WI38 (cell line): ENCODE data around the gene DUSP7.

ENCODE experiments used
- H3K4me3 ChIP-seq: 2 replicates; pipeline ENCODE4 v1.5.1; 2011; ENCODE audit warnings: low read depth, mild to moderate bottlenecking, control low read depth, low read length
- TF ChIP-seq, protein P1 (sequence below): IDR thresholded peaks from 2 replicates; pipeline ENCODE4 v1.5.1; 2012; ENCODE audit warnings: low read depth, mild to moderate bottlenecking, control low read depth, low read length

The DUSP7 gene

DNA sequence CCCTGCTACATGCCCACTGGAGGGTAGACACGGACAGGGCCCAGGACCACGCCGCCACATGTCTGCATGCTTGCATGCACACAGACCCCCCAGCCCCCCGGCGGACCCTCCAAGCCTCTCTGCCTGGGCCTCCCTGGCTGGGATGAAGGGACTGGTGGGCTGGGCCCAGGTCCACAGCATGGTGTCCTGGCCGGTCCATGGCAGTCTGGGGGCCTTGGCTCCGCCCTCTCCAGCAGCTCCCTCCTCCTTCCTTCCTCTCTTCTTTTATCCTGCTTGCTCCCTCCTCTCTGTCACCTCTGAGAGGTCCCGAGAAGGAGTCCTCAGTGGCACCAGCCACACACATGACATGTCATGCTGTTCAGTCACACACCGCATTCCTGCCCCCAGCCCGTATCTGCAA is 24.5 kb downstream of the DUSP7 start:
- H3K4me3 ChIP-seq: no peak overlapping the region
- TF ChIP-seq, protein P1, sequence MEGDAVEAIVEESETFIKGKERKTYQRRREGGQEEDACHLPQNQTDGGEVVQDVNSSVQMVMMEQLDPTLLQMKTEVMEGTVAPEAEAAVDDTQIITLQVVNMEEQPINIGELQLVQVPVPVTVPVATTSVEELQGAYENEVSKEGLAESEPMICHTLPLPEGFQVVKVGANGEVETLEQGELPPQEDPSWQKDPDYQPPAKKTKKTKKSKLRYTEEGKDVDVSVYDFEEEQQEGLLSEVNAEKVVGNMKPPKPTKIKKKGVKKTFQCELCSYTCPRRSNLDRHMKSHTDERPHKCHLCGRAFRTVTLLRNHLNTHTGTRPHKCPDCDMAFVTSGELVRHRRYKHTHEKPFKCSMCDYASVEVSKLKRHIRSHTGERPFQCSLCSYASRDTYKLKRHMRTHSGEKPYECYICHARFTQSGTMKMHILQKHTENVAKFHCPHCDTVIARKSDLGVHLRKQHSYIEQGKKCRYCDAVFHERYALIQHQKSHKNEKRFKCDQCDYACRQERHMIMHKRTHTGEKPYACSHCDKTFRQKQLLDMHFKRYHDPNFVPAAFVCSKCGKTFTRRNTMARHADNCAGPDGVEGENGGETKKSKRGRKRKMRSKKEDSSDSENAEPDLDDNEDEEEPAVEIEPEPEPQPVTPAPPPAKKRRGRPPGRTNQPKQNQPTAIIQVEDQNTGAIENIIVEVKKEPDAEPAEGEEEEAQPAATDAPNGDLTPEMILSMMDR: no peak

DNA sequence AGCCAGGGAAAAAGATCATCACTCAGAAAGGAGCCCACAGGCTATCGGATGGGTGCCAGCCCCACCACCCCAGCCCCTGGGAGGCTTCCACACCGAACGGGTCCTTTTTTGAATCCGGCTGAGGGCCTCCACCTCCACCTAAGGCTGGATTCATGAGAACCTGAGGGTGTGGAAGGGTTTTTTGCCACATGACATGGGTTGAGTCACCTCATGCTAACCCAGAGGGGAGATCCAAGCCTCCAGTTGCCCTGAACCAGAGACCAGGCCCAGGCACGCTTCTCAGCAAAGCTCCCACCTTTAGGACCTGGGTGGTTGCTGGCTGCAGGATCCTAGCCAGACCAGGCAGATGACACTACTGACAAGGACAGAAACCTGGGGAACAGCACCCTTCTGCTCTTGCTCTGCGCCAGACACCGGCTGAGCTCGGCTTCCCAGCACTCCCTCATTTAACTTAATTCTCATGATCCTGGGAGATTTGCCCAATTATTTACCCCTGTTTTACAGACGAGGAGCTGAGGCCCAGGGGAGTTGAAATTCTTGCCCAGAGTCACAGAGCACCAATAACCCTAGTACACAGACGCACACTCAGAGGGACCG is 25.6 kb downstream of the DUSP7 start:
- TF ChIP-seq, protein P1: no peak
- H3K4me3 ChIP-seq: no peak overlapping the region

DNA sequence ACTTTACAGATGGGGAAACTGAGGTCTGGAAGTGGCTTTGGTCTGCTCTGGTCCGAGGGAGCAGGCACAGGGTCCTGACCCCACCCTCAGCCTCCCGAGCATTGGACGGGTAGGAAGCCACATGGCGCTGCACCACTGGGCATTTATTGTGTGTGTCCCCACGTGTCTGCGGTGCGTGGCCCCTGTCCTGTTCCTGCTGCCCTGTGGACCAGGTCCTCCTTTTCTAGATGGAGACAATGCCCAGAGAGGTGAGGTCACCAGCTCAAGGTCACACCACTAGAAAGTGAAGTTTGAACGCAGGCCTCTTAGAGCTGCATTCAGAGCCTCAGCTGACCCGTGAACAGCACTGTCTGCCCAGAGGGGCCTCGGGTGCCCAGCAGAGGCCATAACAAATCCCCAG is 26.8 kb downstream of the DUSP7 start:
- no peak overlapping the region for H3K4me3 ChIP-seq
- TF ChIP-seq, protein P1: no peak

DNA sequence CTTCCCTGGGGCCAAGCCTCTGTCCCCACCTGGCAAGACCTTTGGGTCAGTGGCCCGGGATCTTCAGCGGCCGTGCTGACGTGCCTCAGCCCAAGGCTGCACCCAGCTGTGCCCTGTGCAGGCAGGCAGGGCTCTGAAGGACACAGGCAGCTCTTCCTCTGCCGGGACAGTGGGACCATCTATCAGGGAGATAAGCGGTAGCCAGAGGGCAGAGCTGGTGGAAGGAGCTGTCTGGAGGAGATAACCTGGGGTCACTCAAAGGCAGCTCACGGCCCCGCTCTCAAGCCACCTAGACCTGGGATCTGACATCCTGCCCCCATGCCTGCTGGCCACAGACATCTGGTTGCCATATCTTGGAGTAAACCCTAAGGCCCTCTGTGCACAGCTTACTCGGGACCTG is 27.3 kb downstream of the DUSP7 start:
- no peak overlapping the region for H3K4me3 ChIP-seq
- TF ChIP-seq, protein P1: no peak

DNA sequence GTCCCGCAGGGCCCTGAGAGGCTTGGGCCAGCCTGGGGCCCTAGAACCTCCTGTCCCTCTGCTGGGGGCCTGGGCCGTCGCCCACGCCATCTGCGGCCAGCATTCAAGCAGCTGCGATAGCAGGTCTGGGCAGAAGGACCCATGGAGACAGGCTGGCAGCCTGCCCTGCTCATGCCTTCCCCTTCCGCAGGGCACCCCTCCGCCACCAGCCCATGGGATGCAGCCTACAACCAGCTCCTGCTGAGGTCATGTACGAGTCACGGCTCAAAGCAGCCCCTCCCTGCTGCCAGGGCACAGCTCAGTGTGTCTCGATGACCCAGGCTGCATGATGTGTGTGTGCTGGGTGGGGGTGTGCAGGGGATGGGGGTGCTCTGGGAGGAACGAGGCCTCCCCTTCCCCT is 27.8 kb downstream of the DUSP7 start:
- TF ChIP-seq, protein P1: no peak

DNA sequence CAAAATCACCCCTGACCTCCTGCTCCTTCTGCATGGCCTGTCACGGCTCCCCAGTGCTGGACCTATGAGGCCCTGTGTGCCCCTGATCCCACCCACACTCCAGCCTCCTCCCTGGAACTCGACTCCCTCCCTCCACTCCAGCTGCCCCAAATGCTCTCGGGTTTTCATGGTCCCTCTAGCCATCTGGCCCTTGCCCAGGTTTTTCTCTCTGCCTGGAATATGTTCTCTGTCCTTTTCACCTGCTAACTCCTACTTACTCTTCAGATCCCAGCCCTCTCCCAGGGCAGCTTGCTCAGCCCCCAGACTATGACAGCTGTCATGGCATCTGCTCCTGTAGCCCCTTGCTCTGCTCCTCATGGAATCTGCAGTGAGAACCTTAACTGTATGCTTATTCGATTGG is 30.3 kb downstream of the DUSP7 start:
- TF ChIP-seq, protein P1: no peak
- no peak overlapping the region for H3K4me3 ChIP-seq

More for the DNA sequence above, 27.8 kb downstream of the DUSP7 start:
- H3K4me3 ChIP-seq: no peak overlapping the region

DNA sequence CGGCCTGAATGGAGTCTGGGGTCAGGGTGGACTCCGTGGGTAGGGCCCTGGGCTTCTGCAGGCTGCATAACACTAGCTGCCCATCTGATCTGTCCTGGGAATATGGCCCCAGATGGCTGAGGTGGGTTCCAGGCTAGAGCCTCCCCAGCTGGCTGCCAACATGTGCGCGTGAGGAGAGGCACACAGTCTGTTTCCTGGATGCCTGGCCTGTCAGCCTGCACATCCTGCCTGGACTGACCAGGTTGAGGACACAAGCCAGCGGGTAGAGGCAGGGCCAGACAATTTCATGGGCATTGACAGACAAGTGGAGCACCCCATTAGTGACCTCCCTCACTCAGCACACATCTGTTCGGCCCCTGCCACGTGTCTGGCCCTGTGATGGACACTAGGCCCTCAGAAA is 30.9 kb downstream of the DUSP7 start:
- TF ChIP-seq, protein P1: no peak
- H3K4me3 ChIP-seq: no peak overlapping the region
